ENCODE measurements around the gene STAT4.
A peak's percentile ranks its signal among the peaks of the same experiment; 100 is the strongest.

The STAT4 gene

GRCh38 chr2:190982262-190983034 lies 168.3 kb downstream of the STAT4 start:
- Histone ChIP-seq H3K27ac (no peak overlapping the region), H3K4me3 (no peak overlapping the region)
- no peak for TF ChIP-seq CTCF (IDR thresholded peaks at IDR 0.05)
- DNase-seq (ENCODE audit: low spot score) = no peak

GRCh38 chr2:190981733-190982132 lies 169.1 kb downstream of the STAT4 start:
- no peak for TF ChIP-seq CTCF (IDR thresholded peaks at IDR 0.05)
- no peak for DNase-seq (ENCODE audit: low spot score)
- Histone ChIP-seq H3K27ac (no peak overlapping the region), H3K4me3 (no peak overlapping the region)

GRCh38 chr2:190981333-190981732 lies 169.5 kb downstream of the STAT4 start:
- DNase-seq (ENCODE audit: low spot score) = no peak
- no peak overlapping the region for H3K27ac ChIP-seq
- H3K4me3 ChIP-seq = no peak overlapping the region
- TF ChIP-seq CTCF (IDR thresholded peaks at IDR 0.05) = no peak

GRCh38 chr2:190980630-190981209 lies 170.1 kb downstream of the STAT4 start:
- DNase-seq (ENCODE audit: low spot score) = no peak
- Histone ChIP-seq H3K27ac (peak overlapping the region; percentile 23 to 47), H3K4me3 (peak overlapping the region; percentile 23)
- no peak for TF ChIP-seq CTCF (IDR thresholded peaks at IDR 0.05)

GRCh38 chr2:190979906-190980629 lies 170.7 kb downstream of the STAT4 start:
- TF ChIP-seq CTCF (IDR thresholded peaks at IDR 0.05) = no peak
- Histone ChIP-seq H3K4me3 (peak overlapping the region; percentile 23), H3K27ac (peak overlapping the region; percentile 23 to 47)
- DNase-seq (ENCODE audit: low spot score) = peak; percentile 79
